T1000 (cell line): ENCODE measurements around the gene UQCRQ.
"Not testable (repeated sequence)": the region's sequence is repeated elsewhere in the genome, so short reads cannot be mapped to it uniquely, and the experiment has no call there.

Experiments
- DNase-seq: peaks from one replicate; lab custom pipeline; 2025; ENCODE audit warnings: mixed read lengths; lab: John Stamatoyannopoulos, UW

The UQCRQ gene

GRCh38 chr5:132832612-132833011 lies 33.8 kb upstream of the UQCRQ start:
- no peak for DNase-seq

GRCh38 chr5:132834057-132834456 lies 32.4 kb upstream of the UQCRQ start:
- DNase-seq = no peak

- no peak for DNase-seq
Observed at GRCh38 chr5:132836852-132837251, 29.6 kb upstream of the UQCRQ start.

GRCh38 chr5:132837868-132838267 lies 28.6 kb upstream of the UQCRQ start:
- DNase-seq = no peak

GRCh38 chr5:132838516-132839282 lies 27.7 kb upstream of the UQCRQ start:
- DNase-seq = no peak

GRCh38 chr5:132839426-132840301 lies 26.8 kb upstream of the UQCRQ start:
- no peak for DNase-seq

GRCh38 chr5:132840313-132840712 lies 26.1 kb upstream of the UQCRQ start:
- DNase-seq = no peak

GRCh38 chr5:132840896-132841295 lies 25.5 kb upstream of the UQCRQ start:
- no peak for DNase-seq

GRCh38 chr5:132841305-132841704 lies 25.1 kb upstream of the UQCRQ start:
- peak; percentile 10 for DNase-seq

- DNase-seq = no peak
Observed at GRCh38 chr5:132848270-132848669, 18.2 kb upstream of the UQCRQ start.

GRCh38 chr5:132849347-132849746 lies 17.1 kb upstream of the UQCRQ start:
- DNase-seq = no peak

GRCh38 chr5:132850066-132850465 lies 16.4 kb upstream of the UQCRQ start:
- no peak for DNase-seq

GRCh38 chr5:132853323-132853722 lies 13.1 kb upstream of the UQCRQ start:
- no peak for DNase-seq

- DNase-seq = no peak
Observed at GRCh38 chr5:132853790-132854189, 12.7 kb upstream of the UQCRQ start.

GRCh38 chr5:132854301-132854700 lies 12.1 kb upstream of the UQCRQ start:
- DNase-seq = no peak

GRCh38 chr5:132854992-132855391 lies 11.4 kb upstream of the UQCRQ start:
- DNase-seq = not testable (repeated sequence)

GRCh38 chr5:132856011-132856410 lies 10.4 kb upstream of the UQCRQ start:
- DNase-seq = no peak

- no peak for DNase-seq
Observed at GRCh38 chr5:132859889-132860437, 6.5 kb upstream of the UQCRQ start.

GRCh38 chr5:132860742-132861141 lies 5.7 kb upstream of the UQCRQ start:
- no peak for DNase-seq

GRCh38 chr5:132865668-132866341 lies 637 bp upstream of the UQCRQ start:
- no peak for DNase-seq

GRCh38 chr5:132867046-132867451 lies 607 bp downstream of the UQCRQ start:
- DNase-seq = no peak

GRCh38 chr5:132868754-132869153 lies 2.3 kb downstream of the UQCRQ start:
- no peak for DNase-seq
